ENCODE measurements around the gene RNF217. TPM values are rescaled to one million over a fixed set of nuclear protein-coding genes. Genes with fewer than 3 reads are reported as not detected.

Gene RNF217
- total RNA-seq, 4 donors from 2014 or later = 4.5 to 15.5 (median 12.4) TPM

DNA sequence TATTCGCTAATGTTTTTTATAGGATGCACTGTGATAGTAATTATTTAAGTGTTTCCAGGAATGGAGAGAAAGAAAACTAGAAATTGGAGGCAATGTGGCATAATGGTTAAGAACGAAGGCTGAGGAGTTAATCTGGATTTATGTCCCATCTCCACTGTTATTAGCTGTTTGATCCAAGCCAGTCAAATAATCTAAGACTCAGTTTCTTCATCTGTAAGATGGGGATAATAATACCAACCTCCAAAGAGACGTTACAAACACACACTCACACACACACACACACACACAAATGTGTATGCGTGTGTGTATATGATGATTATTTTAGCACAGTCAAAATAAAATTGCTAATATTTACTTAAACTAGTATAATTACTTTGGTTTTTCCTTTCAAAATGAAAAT is 154.5 kb downstream of the RNF217 start:
- intact Hi-C loops (cut with DNase I; ENCODE audit: low total_unique reads) = no loop called here
- Histone ChIP-seq H3K27ac (no peak overlapping the region), H3K27me3 (no peaks in the 10 kb centered on the region), H3K9me3 (no peaks in the 10 kb centered on the region), H3K4me3 (no peak overlapping the region), H3K4me1 (no peaks in the 10 kb centered on the region), H3K36me3 (no peaks in the 10 kb centered on the region)
- no peak for TF ChIP-seq POLR2A (IDR thresholded peaks at IDR 0.05)
- TF ChIP-seq, protein P1, sequence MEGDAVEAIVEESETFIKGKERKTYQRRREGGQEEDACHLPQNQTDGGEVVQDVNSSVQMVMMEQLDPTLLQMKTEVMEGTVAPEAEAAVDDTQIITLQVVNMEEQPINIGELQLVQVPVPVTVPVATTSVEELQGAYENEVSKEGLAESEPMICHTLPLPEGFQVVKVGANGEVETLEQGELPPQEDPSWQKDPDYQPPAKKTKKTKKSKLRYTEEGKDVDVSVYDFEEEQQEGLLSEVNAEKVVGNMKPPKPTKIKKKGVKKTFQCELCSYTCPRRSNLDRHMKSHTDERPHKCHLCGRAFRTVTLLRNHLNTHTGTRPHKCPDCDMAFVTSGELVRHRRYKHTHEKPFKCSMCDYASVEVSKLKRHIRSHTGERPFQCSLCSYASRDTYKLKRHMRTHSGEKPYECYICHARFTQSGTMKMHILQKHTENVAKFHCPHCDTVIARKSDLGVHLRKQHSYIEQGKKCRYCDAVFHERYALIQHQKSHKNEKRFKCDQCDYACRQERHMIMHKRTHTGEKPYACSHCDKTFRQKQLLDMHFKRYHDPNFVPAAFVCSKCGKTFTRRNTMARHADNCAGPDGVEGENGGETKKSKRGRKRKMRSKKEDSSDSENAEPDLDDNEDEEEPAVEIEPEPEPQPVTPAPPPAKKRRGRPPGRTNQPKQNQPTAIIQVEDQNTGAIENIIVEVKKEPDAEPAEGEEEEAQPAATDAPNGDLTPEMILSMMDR (IDR thresholded peaks at IDR 0.05 in 4 of 5, conservative IDR thresholded peaks at IDR 0.05 in 1 of 5) = no peak
- in situ Hi-C loops (cut with MboI; ENCODE audit: low sequenced_read_pairs in 4 of 4) = loop anchor here in 3 of 4 donors (5.0 to 10.0 kb wide), 3 partner anchors 162 to 244 kb away; no protein-coding TSS in a partner anchor
- ATAC-seq (no peak), DNase-seq (no peak)

DNA sequence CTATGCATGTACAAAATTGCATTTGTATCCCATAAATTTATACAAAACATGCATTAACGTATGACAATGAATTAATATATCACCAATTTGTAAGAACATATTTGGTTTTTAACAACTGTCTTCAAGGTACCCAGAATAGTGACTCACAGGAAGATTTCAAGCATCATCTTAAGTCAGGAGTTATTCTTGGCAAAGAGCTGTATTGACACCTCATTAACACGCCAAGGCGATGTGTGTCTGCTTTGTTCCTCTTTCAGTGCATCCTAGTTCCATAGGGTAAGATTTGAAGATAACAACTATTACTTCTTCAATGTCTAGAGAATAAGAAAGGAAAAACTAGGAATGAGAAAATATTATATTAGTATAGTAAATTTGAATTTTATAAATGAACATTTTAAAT is 155.6 kb downstream of the RNF217 start:
- no peaks in the 10 kb centered on the region for H3K27me3 ChIP-seq
- no peak overlapping the region for H3K27ac ChIP-seq
- intact Hi-C loops (cut with DNase I; ENCODE audit: low total_unique reads) (no loop called here), in situ Hi-C loops (cut with MboI; ENCODE audit: low sequenced_read_pairs in 4 of 4) (loop anchor here in 3 of 4 donors (5.0 to 10.0 kb wide), 3 partner anchors 163 to 246 kb away; no protein-coding TSS in a partner anchor)
- ATAC-seq (peak in 1 of 2 donors; percentile 30), DNase-seq (no peak)
- no peaks in the 10 kb centered on the region for H3K9me3 ChIP-seq
- TF ChIP-seq, protein P1 (IDR thresholded peaks at IDR 0.05 in 4 of 5, conservative IDR thresholded peaks at IDR 0.05 in 1 of 5) = no peak
- TF ChIP-seq POLR2A (IDR thresholded peaks at IDR 0.05) = no peak
- H3K4me3 ChIP-seq = no peak overlapping the region
- no peaks in the 10 kb centered on the region for H3K36me3 ChIP-seq
- no peaks in the 10 kb centered on the region for H3K4me1 ChIP-seq

DNA sequence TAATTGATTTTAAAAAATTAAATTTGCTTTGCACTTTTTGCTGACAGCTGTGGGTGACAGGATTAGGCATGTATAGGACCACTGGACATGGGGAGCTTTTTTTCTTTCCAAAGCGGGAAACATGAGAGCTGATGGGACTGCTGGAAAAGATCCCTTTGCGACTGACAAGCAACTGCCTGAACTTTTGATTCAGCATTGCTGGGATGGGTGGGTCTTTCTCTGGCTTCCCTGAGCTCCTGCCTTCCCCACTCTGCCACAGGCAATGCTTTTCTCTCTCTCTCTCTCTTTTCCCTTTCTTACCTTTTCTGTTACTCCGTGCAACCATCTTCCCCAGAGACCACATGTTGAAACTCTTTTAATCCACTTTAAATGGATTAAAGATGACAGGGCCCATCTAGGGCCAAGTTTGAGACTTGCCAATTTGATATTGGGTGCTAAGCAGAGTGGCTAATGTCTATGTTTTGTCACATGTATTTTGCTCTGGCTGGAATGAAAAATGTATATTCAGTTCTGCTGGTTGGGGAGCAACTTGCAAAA is 157.9 kb downstream of the RNF217 start:
- TF ChIP-seq, protein P1 (IDR thresholded peaks at IDR 0.05 in 4 of 5, conservative IDR thresholded peaks at IDR 0.05 in 1 of 5) = no peak
- TF ChIP-seq POLR2A (IDR thresholded peaks at IDR 0.05) = no peak
- ATAC-seq (no peak), DNase-seq (no peak)
- Histone ChIP-seq H3K36me3 (no peaks in the 10 kb centered on the region), H3K27me3 (no peaks in the 10 kb centered on the region), H3K27ac (no peak overlapping the region), H3K4me3 (no peak overlapping the region), H3K9me3 (no peaks in the 10 kb centered on the region), H3K4me1 (no peaks in the 10 kb centered on the region)
- intact Hi-C loops (cut with DNase I; ENCODE audit: low total_unique reads) (no loop called here), in situ Hi-C loops (cut with MboI; ENCODE audit: low sequenced_read_pairs in 4 of 4) (no loop called here)

DNA sequence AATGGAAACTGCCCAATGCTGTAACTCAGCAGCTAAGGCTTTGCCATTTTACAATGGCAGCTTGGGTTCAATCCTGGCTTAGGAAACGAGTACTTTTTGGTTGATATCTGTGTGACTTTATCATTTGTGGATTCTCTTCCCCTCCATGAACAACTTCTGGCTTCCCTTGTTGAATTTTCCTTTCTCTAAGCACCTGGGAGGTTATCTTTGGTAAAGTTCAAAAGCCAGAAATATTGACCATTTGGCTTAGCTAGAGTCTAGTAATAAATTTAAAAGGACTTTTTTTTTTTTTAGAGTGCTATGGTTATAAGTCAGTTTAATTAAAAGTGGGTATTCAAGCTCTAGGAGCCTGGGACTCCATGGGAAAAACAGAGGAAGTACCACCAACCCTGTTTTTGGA is 159.7 kb downstream of the RNF217 start:
- no peaks in the 10 kb centered on the region for H3K27me3 ChIP-seq
- no peaks in the 10 kb centered on the region for H3K4me1 ChIP-seq
- in situ Hi-C loops (cut with MboI; ENCODE audit: low sequenced_read_pairs in 4 of 4) (no loop called here), intact Hi-C loops (cut with DNase I; ENCODE audit: low total_unique reads) (no loop called here)
- ATAC-seq = no peak
- H3K36me3 ChIP-seq = no peaks in the 10 kb centered on the region
- no peak for DNase-seq
- TF ChIP-seq, protein P1 (IDR thresholded peaks at IDR 0.05 in 4 of 5, conservative IDR thresholded peaks at IDR 0.05 in 1 of 5) = no peak
- TF ChIP-seq POLR2A (IDR thresholded peaks at IDR 0.05) = no peak
- H3K9me3 ChIP-seq = no peaks in the 10 kb centered on the region
- no peak overlapping the region for H3K4me3 ChIP-seq
- H3K27ac ChIP-seq = no peak overlapping the region

DNA sequence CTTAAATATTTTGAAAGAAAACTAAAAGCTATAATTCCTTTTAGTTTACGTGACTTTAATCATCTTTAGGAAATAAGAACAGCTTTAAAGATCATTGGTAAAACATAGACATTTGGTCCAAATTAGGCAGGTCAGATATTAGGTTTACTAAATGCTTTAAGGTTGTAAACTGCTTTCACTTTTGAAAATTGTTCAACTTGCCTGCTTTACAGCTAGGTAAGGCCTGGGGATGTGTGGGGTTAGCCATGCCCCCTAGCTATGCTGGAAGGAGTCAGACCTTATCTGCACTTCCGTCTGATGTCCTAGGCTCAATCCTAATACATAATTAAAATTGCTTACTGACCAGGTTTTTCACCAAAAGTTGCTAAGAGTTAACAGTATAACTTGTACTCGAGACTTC is 160.8 kb downstream of the RNF217 start:
- no peaks in the 10 kb centered on the region for H3K36me3 ChIP-seq
- in situ Hi-C loops (cut with MboI; ENCODE audit: low sequenced_read_pairs in 4 of 4) (no loop called here), intact Hi-C loops (cut with DNase I; ENCODE audit: low total_unique reads) (no loop called here)
- H3K4me3 ChIP-seq = peak overlapping the region in 1 of 4 donors; percentile 5
- H3K9me3 ChIP-seq = no peaks in the 10 kb centered on the region
- no peaks in the 10 kb centered on the region for H3K4me1 ChIP-seq
- no peak for DNase-seq
- TF ChIP-seq POLR2A (IDR thresholded peaks at IDR 0.05) = no peak
- TF ChIP-seq, protein P1 (IDR thresholded peaks at IDR 0.05 in 4 of 5, conservative IDR thresholded peaks at IDR 0.05 in 1 of 5) = no peak
- no peaks in the 10 kb centered on the region for H3K27me3 ChIP-seq
- no peak for ATAC-seq
- H3K27ac ChIP-seq = no peak overlapping the region
